SKM-1 (cell line): ENCODE data around the gene SAMD11.
"Not testable (repeated sequence)": the region's sequence is repeated elsewhere in the genome, so short reads cannot be mapped to it uniquely, and the experiment has no call there.

Experiments used
- DNase-seq: peaks from one replicate; lab custom pipeline; 2025; ENCODE audit not compliant: unreplicated experiment; lab: John Stamatoyannopoulos, UW

Gene SAMD11

DNA sequence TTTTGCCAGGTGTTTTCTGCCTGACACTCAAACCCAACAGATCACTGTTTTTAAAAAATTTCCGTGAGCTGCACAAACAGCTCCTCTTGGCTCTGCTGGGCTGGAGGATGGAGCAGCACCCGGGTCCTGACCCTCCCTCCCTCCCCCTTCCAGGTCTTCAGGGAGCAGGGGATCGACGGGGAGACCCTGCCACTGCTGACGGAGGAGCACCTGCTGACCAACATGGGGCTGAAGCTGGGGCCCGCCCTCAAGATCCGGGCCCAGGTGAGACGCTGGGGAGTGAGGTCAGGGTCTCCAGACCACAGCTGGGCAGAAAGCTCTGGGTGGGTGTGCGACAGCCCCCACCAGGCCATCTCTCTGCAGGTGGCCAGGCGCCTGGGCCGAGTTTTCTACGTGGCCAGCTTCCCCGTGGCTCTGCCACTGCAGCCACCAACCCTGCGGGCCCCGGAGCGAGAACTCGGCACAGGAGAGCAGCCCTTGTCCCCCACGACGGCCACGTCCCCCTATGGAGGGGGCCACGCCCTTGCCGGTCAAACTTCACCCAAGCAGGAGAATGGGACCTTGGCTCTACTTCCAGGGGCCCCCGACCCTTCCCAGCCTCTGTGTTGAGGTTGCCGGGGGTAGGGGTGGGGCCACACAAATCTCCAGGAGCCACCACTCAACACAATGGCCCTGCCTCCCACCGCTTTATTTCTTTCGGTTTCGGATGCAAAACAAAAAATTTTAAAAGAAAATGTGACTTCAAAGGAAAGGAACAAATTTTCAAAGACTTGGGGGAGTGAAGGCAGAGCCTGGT lies 20.0 kb downstream of the SAMD11 start:
- no peak for DNase-seq

GRCh38 chr1:944341-945325 lies 20.9 kb downstream of the SAMD11 start:
- no peak for DNase-seq

DNA sequence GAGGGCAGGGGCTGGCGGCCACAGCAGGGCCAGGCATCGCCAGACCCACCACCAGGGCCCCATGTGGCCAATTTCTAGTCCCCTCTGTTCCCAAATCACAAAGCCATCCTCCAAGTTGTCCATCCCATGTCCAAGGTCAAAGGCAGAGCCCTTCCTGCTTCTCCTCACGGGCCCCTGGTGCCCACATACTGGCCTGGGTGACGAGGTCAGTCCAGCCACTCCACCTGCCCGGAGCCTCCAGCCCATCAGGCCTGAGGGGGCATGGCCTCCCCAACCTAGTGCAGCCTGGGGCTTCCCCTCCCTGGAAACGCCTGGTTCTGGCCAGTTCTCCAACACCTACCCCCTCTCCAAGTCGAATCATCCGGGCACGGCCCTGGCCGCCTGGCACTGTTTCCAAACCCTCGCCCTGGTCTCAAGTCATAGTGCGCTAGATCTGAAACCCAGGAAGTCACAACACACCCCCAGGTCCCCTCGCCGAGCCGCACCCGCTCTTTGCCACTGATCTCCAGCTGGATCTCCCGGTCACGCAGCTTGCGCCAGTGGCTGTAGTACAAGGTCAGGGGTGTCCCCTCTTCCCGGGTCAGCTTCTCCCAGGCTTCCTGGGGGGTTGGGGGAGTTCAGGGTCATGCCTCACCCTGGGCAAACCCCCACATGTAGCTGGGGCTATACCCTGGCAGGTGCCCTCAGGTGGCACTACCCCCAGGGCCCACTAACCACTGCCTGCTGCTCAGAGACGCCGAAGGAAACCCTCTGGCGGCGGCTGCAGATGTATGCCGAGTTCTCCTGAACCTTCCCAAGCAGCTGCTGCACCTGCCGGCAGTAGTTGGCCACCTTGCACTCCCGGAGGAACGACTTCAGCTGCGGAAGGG lies 22.2 kb downstream of the SAMD11 start:
- DNase-seq: no peak

DNA sequence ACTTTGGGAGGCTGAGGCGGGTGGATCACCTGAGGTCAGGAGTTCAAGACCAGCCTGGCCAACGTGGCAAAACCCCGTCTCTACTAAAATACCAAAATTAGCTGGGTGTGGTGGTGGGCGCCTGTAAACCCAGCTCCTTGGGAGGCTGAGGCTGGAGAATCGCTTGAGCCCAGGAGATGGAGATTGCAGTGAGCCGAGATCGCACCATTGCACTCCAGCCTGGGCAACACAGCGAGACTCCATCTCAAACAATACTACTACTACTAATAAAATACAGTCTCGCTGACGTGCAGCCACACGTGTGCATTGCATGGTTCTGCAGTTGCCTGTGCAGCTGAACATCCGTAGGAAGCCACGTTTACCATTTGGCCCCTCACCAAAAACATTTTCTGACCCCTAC lies 23.1 kb downstream of the SAMD11 start:
- DNase-seq: not testable (repeated sequence)

DNA sequence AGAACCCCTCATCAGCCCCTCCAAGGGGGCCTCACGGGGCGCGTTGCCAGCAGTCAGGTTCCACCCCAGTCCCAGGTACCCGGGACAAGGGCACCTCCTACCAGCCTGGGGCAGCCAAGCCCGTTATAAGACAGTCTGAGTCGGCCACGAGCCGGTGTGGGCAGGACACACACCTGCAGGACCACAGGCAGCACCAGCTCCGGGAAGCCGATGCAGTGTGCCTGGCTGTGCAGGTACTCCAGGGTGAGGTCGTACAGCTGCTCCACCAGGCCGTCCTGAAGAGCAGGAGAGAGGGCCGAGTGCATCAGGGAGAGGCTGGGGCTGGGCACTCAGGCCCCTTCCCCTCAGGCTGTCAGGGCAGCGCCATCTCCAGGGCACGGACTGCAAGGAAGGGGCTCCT lies 24.2 kb downstream of the SAMD11 start:
- no peak for DNase-seq

- no peak for DNase-seq
Measured at GRCh38 chr1:950268-950667, 26.5 kb downstream of the SAMD11 start.

DNA sequence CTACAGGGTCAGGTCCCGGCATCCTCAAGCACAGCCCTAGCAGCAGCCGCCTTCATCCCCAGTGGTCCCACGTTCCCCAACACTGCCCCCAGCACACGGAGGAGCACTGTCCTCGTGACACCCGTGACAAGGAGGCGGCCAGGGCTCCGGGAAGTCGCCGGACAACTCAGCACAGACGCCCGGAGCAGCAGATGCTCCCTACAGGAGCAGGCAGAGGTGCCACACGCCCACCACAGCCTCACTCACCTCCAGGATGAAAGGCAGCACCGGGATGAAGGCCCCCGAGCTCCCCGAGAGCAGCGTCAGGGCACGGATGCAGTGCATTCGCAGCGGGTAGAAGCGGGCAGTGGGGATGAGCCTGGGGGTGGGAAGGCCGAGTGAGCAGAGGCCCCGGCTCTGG lies 27.2 kb downstream of the SAMD11 start:
- no peak for DNase-seq

DNA sequence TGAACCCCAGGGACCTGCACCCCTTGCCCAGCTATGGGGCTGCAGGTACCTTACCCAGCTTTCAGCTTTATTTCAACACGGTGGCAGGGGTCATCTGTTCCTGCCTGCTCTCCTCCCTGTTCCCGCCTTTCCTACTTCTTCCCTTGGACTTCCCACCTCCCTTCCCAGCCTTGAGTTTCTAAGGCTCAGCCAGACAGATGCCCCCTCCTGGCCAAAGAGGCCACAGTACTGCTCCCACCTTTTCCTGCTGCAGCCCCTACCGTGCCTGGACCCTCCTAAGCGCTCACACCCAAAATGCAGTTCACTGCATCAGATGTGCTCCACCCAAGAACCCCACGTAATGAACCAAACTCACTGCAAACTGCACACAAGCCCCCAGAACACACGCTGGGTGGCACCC lies 27.6 kb downstream of the SAMD11 start:
- no peak for DNase-seq

- no peak for DNase-seq
Measured at GRCh38 chr1:952201-952600, 28.5 kb downstream of the SAMD11 start.

DNA sequence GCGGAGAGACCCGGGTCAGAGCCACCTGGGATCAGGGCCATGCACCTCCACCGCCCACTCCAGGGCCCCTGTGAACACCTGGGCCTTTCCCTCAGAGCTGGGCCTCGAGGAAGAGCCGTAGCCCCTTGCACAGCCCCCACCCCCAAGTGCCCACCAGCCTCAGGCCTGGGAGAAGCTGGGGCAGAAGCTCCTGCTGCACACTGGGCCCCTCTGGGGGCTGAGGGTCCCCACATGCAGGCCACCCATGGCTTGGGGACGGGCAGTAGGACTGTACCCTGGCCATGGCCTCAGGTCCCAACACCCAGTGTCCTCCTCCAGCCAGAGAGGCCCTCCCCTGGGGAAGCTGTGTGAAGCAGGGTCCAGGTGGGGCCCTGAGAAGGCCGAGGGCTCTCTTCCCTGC lies 28.9 kb downstream of the SAMD11 start:
- DNase-seq: no peak

DNA sequence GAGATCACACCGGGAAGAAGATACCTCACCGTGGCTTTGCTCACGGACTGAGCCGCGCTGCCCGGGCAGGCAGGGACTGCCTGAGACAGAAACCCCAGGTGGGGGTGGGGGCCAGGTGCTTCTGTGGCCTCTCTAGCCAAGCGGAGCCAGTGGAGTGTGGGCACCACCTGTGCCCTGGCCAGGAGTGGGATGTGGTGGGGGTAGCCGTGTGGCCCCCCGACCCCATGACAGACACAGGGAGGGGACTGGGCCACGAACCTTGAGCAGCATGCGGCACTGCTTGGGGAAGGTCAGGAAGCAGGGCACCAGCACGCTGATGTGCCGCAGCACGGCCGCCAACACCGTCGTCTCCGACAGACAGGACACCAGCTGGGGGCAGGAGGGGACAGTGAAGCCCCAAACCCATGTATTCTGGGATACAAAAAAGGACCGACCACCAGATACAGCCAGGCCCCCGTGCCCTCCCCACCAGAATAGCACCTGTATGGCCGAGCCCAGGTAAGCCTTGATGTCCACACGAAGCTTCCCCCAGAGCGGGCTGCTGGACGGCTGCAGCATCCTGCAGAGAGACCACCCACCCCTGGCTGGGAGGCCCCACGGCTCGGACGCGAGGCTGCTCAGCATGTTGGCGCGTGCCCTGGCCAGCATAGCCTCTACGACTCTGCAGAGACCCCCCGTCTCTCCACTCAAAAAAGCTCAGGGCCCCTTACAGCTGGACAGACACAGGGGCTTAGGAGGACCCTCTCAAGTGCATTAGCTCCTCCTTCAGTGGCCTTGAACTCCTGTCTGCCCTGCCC lies 30.0 kb downstream of the SAMD11 start:
- no peak for DNase-seq

GRCh38 chr1:954927-955326 lies 31.2 kb downstream of the SAMD11 start:
- no peak for DNase-seq

DNA sequence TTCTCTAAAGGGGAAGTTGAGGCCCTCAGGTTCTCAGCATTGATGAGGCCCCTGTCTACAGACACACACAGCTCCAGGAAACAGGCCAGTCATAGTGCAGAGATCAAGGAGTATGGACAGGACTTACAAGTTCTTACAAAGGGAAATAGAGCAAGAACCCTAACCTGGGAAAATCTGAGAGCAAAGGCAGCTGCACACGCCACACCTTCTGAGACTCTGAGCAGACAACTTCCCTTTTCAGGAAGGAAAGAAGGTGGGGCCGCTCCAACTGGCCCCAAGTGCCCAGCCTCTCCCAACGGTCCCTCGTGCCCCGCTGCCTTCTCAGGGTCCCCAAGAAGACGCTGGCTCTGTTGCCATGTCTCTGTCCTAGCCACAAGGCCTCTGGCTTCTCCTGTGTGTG lies 31.8 kb downstream of the SAMD11 start:
- no peak for DNase-seq

DNA sequence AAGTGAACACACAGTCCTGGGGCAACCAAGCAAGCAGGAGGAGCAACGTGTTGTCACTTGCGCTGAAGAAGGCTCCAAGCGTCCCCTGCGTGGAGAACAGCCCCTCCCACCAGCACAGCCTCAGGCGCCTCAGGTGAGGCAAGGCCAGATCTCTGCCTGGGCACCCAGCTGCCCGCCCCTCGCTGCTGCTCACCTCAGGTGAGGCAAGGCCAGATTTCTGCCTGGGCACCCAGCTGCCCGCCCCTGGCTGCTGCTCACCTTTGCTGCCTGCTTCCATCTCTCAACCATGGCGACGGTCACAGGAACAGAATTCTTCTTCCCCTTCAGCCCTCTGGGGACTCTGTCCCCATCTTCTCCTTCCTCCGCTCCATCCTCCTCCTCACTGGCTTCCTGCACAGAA lies 32.9 kb downstream of the SAMD11 start:
- no peak for DNase-seq

DNA sequence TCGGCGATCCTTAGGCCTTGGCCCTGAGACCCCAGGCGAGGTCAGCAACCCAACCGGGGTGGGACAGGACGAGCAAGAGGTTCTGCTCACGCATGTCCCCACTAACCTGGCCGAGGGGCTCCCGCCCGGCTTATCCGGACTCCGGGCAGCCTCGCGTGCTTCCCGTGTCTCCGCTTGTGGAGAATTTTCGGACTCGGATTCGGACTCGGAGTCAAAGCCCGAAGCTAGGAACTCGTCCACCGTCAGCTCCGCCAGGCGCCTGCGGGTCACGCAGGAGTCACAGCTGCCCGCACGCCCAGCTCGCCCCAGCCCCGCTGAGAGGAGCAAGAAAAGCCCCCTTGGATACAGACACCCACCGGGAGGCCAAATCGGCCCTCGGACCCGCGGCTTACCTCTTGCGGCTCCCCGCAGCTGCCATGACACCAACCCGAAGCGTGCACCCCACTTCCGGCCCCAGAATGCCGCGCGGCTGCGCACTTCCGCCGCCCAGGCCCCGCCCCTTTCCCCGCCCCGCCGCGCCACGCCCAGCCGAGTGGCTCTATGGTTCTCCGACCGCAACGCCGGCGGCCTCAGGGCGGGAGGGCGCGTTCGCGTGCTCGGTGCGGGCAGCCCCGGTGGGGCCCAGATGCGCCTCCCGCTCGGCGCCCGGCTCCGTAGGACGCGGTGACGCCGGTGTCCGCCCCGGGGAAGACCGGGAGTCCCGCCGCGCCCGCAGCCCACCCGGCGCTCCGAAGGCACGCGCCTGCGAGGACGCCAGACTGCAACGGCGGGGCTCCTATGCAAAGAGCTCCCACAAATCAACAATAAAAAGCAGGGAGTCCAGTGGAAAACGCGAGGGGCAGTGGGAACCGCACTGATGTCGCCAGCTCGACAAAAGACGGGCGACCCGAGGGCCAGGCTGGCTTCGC lies 35.4 kb downstream of the SAMD11 start, which contains the start of gene NOC2L:
TSS of gene NOC2L (minus strand) at position 434 of the 908 bp plus-strand sequence. CDS start at position 418, 16 bp downstream.
- peak; percentile 50 for DNase-seq

DNA sequence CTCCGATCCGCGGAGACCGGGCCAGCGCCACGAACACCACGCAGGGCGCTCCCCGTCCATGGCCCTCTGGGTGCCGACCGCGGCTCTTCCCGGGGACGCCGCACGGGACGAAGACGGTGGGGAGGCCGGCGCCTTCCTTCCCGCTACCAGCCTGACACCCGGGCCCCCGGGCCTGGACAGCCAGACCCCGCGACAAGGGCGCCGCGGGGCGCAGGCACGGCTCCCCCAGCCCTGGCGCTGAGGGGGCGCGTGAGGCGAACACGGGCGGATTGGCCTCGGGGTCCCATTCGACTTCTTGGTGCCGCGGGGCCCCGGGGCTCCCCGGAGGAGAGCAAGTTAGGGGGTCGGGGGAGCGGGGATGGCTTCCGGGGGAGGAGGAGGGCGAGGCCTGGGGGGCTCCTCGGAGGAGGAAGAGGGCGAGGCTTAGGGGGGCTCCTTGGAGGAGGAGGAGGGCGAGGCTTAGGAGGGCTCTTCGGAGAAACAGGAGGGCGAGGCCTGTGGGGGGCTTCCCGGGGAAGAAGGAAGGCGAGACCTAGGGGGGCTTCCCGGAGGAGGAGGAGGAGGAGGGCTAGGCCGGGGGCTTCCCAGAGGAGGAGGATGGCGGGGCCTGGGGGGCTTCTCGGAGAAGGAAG lies 36.1 kb downstream of the SAMD11 start:
- DNase-seq: no peak

GRCh38 chr1:960363-961131 lies 36.8 kb downstream of the SAMD11 start, which contains the start of gene KLHL17:
Gene KLHL17 (plus strand): TSS chr1:960584. CDS start chr1:960694, 110 bp downstream.
- DNase-seq: peak; percentile 25
